Measurements from ENCODE around the gene PRRC2A. TPM values are rescaled to one million over a fixed set of nuclear protein-coding genes. Genes with fewer than 3 reads are reported as not detected.

The PRRC2A gene
- polyA plus RNA-seq, 1 donor from 2014 or later, result 39.9 TPM

DNA sequence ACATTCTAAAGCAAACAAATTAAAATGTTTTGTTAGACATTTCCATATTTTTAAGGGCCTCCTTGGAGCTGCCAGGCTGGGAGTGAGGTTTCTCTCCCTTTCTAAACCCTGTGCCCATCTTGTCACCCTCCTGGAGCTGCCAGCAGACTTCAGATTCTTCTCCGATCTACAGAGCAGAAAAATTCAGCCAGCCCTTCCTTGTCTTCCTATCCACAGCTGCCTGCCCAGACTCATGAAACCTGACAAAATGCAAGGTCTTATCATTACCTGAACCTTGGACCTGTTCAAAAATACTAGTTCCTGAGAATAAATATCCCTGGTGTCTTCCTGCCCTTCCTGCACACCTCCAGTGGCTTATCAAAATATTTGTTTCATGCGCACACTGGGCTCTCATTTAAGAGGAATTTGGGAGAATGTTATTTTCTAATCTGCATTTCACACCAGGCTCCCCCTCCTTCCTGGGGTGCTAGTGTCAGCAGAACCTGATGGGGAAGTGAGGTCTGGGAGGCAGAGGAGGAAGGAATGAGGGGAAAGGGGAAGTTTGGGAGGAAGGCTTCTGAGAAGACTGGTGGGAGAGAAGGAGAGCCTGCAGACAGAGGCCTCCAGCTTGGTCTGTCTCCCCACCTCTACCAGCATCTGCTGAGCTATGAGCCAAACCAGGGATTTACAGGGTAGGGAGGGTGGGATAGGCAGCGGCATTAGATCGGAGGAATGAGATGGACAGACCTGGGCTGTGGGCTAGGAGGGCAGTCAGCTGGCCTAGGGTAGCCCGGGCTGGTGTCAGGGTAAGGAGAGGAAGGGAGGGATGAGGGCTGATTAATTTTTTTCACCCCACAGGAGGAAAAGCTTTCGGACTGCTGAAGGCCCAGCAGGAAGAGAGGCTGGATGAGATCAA, 5.6 kb upstream of the PRRC2A start, which contains the start of gene AIF1:
TSS of gene AIF1 (plus strand) at position 551 of the 895 bp plus-strand sequence. CDS start at position 647, 96 bp downstream.
- Histone ChIP-seq H3K27me3 (ENCODE audit: insufficient read depth, low read depth, low read length) (no peaks in the 10 kb centered on the region), H3K9me2 (ENCODE audit: insufficient read depth, low read length) (no peaks in the 10 kb centered on the region), H3K27ac (ENCODE audit: low read length) (no peak within 1 kb of the TSS), H3K4me3 (ENCODE audit: low read length) (no peak within 1 kb of the TSS), H3K4me2 (ENCODE audit: low read length) (no peak within 1 kb of the TSS), H2AFZ (ENCODE audit: low read depth, low read length) (no peak within 1 kb of the TSS), H3K36me3 (ENCODE audit: insufficient read depth, low read length) (no peaks in the 10 kb centered on the region), H3K9ac (ENCODE audit: low read length) (no peak within 1 kb of the TSS), H4K20me1 (ENCODE audit: insufficient read depth) (no peaks in the 10 kb centered on the region), H3F3A (ENCODE audit: insufficient read depth, low read length, poor library complexity, severe bottlenecking) (no peaks in the 10 kb centered on the region), H3K79me2 (replicated peaks; ENCODE audit: insufficient read depth, low read length) (no peaks in the 10 kb centered on the region), H3K9me3 (ENCODE audit: low read length) (no peaks in the 10 kb centered on the region)
- TF ChIP-seq TAF1 (IDR thresholded peaks at IDR 0.05; ENCODE audit: low read depth) (no peak), SMC3 (conservative IDR thresholded peaks at IDR 0.05; ENCODE audit: poor library complexity) (no peak), RAD21 (conservative IDR thresholded peaks at IDR 0.05) (no peak), REST (IDR thresholded peaks at IDR 0.05; ENCODE audit: borderline replicate concordance) (no peak), EZH2 (IDR thresholded peaks at IDR 0.05; ENCODE audit: borderline replicate concordance, insufficient read depth, low read length, poor library complexity, severe bottlenecking) (no peak), POLR2AphosphoS5 (IDR thresholded peaks at IDR 0.05) (no peak), MXI1 (conservative IDR thresholded peaks at IDR 0.05; ENCODE audit: poor library complexity, severe bottlenecking) (no peak), EP300 (conservative IDR thresholded peaks at IDR 0.05; ENCODE audit: poor library complexity, severe bottlenecking) (no peak)
- TF ChIP-seq, protein P1, sequence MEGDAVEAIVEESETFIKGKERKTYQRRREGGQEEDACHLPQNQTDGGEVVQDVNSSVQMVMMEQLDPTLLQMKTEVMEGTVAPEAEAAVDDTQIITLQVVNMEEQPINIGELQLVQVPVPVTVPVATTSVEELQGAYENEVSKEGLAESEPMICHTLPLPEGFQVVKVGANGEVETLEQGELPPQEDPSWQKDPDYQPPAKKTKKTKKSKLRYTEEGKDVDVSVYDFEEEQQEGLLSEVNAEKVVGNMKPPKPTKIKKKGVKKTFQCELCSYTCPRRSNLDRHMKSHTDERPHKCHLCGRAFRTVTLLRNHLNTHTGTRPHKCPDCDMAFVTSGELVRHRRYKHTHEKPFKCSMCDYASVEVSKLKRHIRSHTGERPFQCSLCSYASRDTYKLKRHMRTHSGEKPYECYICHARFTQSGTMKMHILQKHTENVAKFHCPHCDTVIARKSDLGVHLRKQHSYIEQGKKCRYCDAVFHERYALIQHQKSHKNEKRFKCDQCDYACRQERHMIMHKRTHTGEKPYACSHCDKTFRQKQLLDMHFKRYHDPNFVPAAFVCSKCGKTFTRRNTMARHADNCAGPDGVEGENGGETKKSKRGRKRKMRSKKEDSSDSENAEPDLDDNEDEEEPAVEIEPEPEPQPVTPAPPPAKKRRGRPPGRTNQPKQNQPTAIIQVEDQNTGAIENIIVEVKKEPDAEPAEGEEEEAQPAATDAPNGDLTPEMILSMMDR (IDR thresholded peaks at IDR 0.05; ENCODE audit: poor library complexity, severe bottlenecking), result no peak

- peaks cover 1% of the 10 kb centered on the region for H3K79me2 ChIP-seq (replicated peaks; ENCODE audit: insufficient read depth, low read length)
- H4K20me1 ChIP-seq (ENCODE audit: insufficient read depth), result no peaks in the 10 kb centered on the region
- H3K9me2 ChIP-seq (ENCODE audit: insufficient read depth, low read length), result no peaks in the 10 kb centered on the region
- H3K9me3 ChIP-seq (ENCODE audit: low read length), result no peaks in the 10 kb centered on the region
- no peaks in the 10 kb centered on the region for H3K27me3 ChIP-seq (ENCODE audit: insufficient read depth, low read depth, low read length)
- H3K27ac ChIP-seq (ENCODE audit: low read length), result no peak overlapping the region
- H3K36me3 ChIP-seq (ENCODE audit: insufficient read depth, low read length), result no peaks in the 10 kb centered on the region
- H3F3A ChIP-seq (ENCODE audit: insufficient read depth, low read length, poor library complexity, severe bottlenecking), result no peaks in the 10 kb centered on the region
- no peak overlapping the region for H3K4me2 ChIP-seq (ENCODE audit: low read length)
- TF ChIP-seq POLR2AphosphoS5 (IDR thresholded peaks at IDR 0.05) (no peak), MXI1 (conservative IDR thresholded peaks at IDR 0.05; ENCODE audit: poor library complexity, severe bottlenecking) (no peak), REST (IDR thresholded peaks at IDR 0.05; ENCODE audit: borderline replicate concordance) (no peak), RAD21 (conservative IDR thresholded peaks at IDR 0.05) (no peak)
- TF ChIP-seq, protein P1 (IDR thresholded peaks at IDR 0.05; ENCODE audit: poor library complexity, severe bottlenecking), result no peak
- no peak overlapping the region for H2AFZ ChIP-seq (ENCODE audit: low read depth, low read length)
- no peak overlapping the region for H3K4me3 ChIP-seq (ENCODE audit: low read length)
- no peak overlapping the region for H3K9ac ChIP-seq (ENCODE audit: low read length)
These were observed 4.8 kb upstream of the PRRC2A start for GRCh38 chr6:31615748-31616147.

All from neural cell (in vitro differentiated cells).